ENCODE data around the gene LIPC.

LIPC gene

DNA sequence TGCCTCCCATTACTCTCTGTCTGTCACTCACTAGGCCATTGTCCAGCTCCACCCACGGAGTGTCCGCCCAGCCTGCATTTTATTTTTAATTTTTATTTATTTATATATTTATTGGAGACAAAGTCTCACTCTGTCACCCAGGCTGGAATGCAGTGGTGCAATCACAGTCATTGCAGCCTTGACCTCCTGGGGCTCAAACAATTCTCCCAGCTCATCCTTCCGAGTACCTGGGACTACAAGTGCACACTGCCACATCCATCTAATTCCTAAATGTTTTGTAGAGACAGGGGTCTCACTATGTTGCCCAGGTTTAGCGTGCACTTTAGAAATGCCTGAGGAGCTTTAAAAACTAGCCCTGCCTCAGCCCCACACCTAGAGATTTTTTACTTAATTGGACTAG lies 141.5 kb downstream of the LIPC start:
- no peak overlapping the region for H3K4me3 ChIP-seq (replicated peaks; ENCODE audit: low read depth, low read length)
- no peak for DNase-seq (ENCODE audit: low read depth)
- TF ChIP-seq, protein P1, sequence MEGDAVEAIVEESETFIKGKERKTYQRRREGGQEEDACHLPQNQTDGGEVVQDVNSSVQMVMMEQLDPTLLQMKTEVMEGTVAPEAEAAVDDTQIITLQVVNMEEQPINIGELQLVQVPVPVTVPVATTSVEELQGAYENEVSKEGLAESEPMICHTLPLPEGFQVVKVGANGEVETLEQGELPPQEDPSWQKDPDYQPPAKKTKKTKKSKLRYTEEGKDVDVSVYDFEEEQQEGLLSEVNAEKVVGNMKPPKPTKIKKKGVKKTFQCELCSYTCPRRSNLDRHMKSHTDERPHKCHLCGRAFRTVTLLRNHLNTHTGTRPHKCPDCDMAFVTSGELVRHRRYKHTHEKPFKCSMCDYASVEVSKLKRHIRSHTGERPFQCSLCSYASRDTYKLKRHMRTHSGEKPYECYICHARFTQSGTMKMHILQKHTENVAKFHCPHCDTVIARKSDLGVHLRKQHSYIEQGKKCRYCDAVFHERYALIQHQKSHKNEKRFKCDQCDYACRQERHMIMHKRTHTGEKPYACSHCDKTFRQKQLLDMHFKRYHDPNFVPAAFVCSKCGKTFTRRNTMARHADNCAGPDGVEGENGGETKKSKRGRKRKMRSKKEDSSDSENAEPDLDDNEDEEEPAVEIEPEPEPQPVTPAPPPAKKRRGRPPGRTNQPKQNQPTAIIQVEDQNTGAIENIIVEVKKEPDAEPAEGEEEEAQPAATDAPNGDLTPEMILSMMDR (IDR thresholded peaks at IDR 0.05; ENCODE audit: low read length, missing control alignments), result no peak

DNA sequence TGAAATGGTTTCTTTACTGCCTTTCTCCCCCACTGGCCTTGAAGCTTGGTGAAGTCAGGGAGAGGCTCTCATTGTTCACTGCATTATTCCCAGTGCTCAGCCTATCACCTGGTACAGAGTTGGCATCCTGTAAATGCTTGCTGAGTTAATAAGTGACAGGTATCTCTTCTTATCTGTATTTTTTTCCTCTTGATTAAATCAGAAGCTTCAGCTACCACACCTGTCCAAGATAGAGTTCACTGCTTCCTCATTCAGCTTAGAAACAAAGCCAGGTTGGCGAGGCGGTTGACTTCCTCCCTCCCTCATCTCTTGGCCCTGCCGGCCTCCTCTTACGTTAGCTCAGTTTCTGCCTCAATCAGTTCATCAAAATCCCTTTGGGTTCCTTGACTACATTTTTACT lies 142.8 kb downstream of the LIPC start:
- DNase-seq (ENCODE audit: low read depth), result no peak
- TF ChIP-seq, protein P1 (IDR thresholded peaks at IDR 0.05; ENCODE audit: low read length, missing control alignments), result no peak

GRCh38 chr15:58575045-58575786 lies 143.4 kb downstream of the LIPC start:
- DNase-seq (ENCODE audit: low read depth), result no peak
- no peak overlapping the region for H3K4me3 ChIP-seq (replicated peaks; ENCODE audit: low read depth, low read length)
- TF ChIP-seq, protein P1 (IDR thresholded peaks at IDR 0.05; ENCODE audit: low read length, missing control alignments), result no peak

More for the DNA sequence above, 142.8 kb downstream of the LIPC start:
- H3K4me3 ChIP-seq (replicated peaks; ENCODE audit: low read depth, low read length), result no peak overlapping the region

- no peak overlapping the region for H3K4me3 ChIP-seq (replicated peaks; ENCODE audit: low read depth, low read length)
- no peak for DNase-seq (ENCODE audit: low read depth)
- TF ChIP-seq, protein P1 (IDR thresholded peaks at IDR 0.05; ENCODE audit: low read length, missing control alignments), result no peak
Measured at GRCh38 chr15:58576657-58577056, 144.9 kb downstream of the LIPC start.

GRCh38 chr15:58582160-58582559 lies 150.4 kb downstream of the LIPC start:
- DNase-seq (ENCODE audit: low read depth), result no peak
- TF ChIP-seq, protein P1 (IDR thresholded peaks at IDR 0.05; ENCODE audit: low read length, missing control alignments), result no peak
- no peak overlapping the region for H3K4me3 ChIP-seq (replicated peaks; ENCODE audit: low read depth, low read length)

DNA sequence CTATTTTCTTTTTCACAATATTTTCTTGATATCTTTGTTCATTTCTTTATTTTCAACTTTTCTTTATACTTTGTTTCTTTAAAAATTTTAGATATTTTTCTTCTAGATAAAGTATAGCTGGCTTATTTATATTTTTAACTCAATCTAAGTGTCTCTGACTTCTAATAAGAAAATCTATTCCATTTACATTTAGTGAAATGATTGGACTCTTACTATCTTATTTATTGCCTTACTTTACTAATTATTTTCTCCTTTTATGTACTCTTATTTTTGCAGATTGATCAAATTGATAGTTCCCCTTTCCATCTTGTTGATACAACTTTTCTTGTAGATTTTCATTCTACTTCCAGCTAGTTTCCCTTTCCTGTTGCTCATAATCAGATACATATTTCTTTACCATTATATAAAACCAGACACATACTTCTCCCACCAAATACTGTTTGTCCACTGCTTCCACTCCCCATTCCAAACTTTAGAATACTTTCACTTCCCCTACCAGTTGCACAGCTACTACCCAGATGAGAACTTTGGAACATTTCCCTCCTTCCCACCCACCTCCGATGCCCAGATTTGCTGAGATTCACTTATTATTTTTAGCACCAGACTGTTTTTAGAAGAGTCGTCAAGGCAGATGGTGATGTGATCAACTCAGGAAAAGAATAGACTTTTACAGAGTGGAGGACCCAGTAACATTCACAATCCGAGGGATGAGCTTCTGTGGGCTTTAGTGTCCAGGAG lies 151.5 kb downstream of the LIPC start:
- TF ChIP-seq, protein P1 (IDR thresholded peaks at IDR 0.05; ENCODE audit: low read length, missing control alignments), result no peak
- H3K4me3 ChIP-seq (replicated peaks; ENCODE audit: low read depth, low read length), result no peak overlapping the region
- no peak for DNase-seq (ENCODE audit: low read depth)
